SK-N-SH treated with all-trans-retinoic acid at 6 μM for 48 hours (cell line): ENCODE results near the gene FAF2.

Source experiments
- ATAC-seq: fragments of 200-7000 bp; cut with Tn5 transposase; 3 replicates; pipeline ENCODE4 v1.9.1; 2020; ENCODE audit warnings: mild to moderate bottlenecking, moderate library complexity
- BACH2 ChIP-seq: fragments of 250-450 bp; sonication (Bioruptor Pico); IDR thresholded peaks from 2 replicates; pipeline ENCODE4 v1.9.0; 2021; ENCODE audit warnings: mild to moderate bottlenecking, borderline replicate concordance
- CREB5 ChIP-seq: fragments of 250-450 bp; sonication (Bioruptor Pico); IDR thresholded peaks from 2 replicates; pipeline ENCODE4 v1.5.1; 2020; ENCODE audit warnings: low read depth, mild to moderate bottlenecking, moderate library complexity
- CSRNP3 ChIP-seq: fragments of 250-450 bp; sonication (Bioruptor Pico); IDR thresholded peaks from 2 replicates; pipeline ENCODE4 v1.5.1; 2021; ENCODE audit warnings: mild to moderate bottlenecking, moderate library complexity
- GLIS3 ChIP-seq: fragments of 250-450 bp; sonication (Bioruptor Pico); IDR thresholded peaks from 2 replicates; pipeline ENCODE4 v1.5.0; 2020; ENCODE audit warnings: mild to moderate bottlenecking, moderate library complexity
- ISL1 ChIP-seq: fragments of 250-450 bp; sonication (Bioruptor Pico); IDR thresholded peaks from 2 replicates; pipeline ENCODE4 v2.1.2; 2022; ENCODE audit warnings: mild to moderate bottlenecking, moderate library complexity
- OSR1 ChIP-seq: fragments of 250-450 bp; sonication (Bioruptor Pico); IDR thresholded peaks from 2 replicates; pipeline ENCODE4 v1.8.0; 2022; ENCODE audit warnings: moderate library complexity, mild to moderate bottlenecking, inconsistent platforms
- PATZ1 ChIP-seq: fragments of 250-450 bp; sonication (Bioruptor Pico); IDR thresholded peaks from 2 replicates; pipeline ENCODE4 v1.8.0; 2020; ENCODE audit warnings: mild to moderate bottlenecking, moderate library complexity, borderline replicate concordance
- POU6F1 ChIP-seq: fragments of 250-450 bp; sonication (Bioruptor Pico); IDR thresholded peaks from 2 replicates; pipeline ENCODE4 v1.8.0; 2021; ENCODE audit warnings: low read depth, mild to moderate bottlenecking, moderate library complexity, borderline replicate concordance
- PPARA ChIP-seq: fragments of 250-450 bp; sonication (Bioruptor Pico); IDR thresholded peaks from 2 replicates; pipeline ENCODE4 v1.5.0; 2020; ENCODE audit warnings: mild to moderate bottlenecking, borderline replicate concordance
- RARB ChIP-seq: fragments of 250-450 bp; sonication (Bioruptor Pico); IDR thresholded peaks from 2 replicates; pipeline ENCODE4 v1.8.0; 2021; ENCODE audit warnings: mild to moderate bottlenecking, moderate library complexity
- SNAI2 ChIP-seq: fragments of 250-450 bp; sonication (Bioruptor Pico); IDR thresholded peaks from 2 replicates; pipeline ENCODE4 v1.5.0; 2020; ENCODE audit warnings: mild to moderate bottlenecking, moderate library complexity
- TCF4 ChIP-seq: fragments of 250-450 bp; sonication (Bioruptor Pico); IDR thresholded peaks from 2 replicates; pipeline ENCODE4 v1.8.0; 2021; ENCODE audit warnings: mild to moderate bottlenecking, moderate library complexity, borderline replicate concordance
- TSHZ2 ChIP-seq: fragments of 250-450 bp; sonication (Bioruptor Pico); IDR thresholded peaks from 2 replicates; pipeline ENCODE4 v1.5.0; 2020; ENCODE audit warnings: mild to moderate bottlenecking, moderate library complexity
- ZC3H10 ChIP-seq: fragments of 250-450 bp; sonication (Bioruptor Pico); IDR thresholded peaks from 2 replicates; pipeline ENCODE4 v1.5.1; 2021; ENCODE audit warnings: mild to moderate bottlenecking, moderate library complexity
- ZFP3 ChIP-seq: fragments of 250-450 bp; sonication (Bioruptor Pico); IDR thresholded peaks from 2 replicates; pipeline ENCODE4 v1.5.0; 2020; ENCODE audit warnings: mild to moderate bottlenecking, moderate library complexity
- ZFP30 ChIP-seq: fragments of 450-650 bp; formaldehyde crosslinking; IDR thresholded peaks from 2 replicates; pipeline ENCODE4 v1.5.0; 2022; ENCODE audit warnings: mild to moderate bottlenecking, moderate library complexity
- ZNF565 ChIP-seq: fragments of 450-650 bp; formaldehyde crosslinking; conservative IDR thresholded peaks from 2 replicates; pipeline ENCODE4 v1.5.0; 2020; ENCODE audit warnings: low read depth, mild to moderate bottlenecking, moderate library complexity
- ZNF8 ChIP-seq: fragments of 450-650 bp; formaldehyde crosslinking; IDR thresholded peaks from 2 replicates; pipeline ENCODE4 v1.5.0; 2020; ENCODE audit warnings: mild to moderate bottlenecking, moderate library complexity

FAF2 gene

GRCh38 chr5:176412517-176413254 lies 35.5 kb upstream of the FAF2 start (continued):
- TF ChIP-seq TSHZ2 (CRISPR knock-in tag), result no peak
- TF ChIP-seq PATZ1 (CRISPR knock-in tag), result no peak
- TF ChIP-seq BACH2 (CRISPR knock-in tag), result no peak
- no peak for TF ChIP-seq TCF4 (CRISPR knock-in tag)
- TF ChIP-seq CREB5 (CRISPR knock-in tag), result no peak
- no peak for TF ChIP-seq OSR1 (CRISPR knock-in tag)
- no peak for TF ChIP-seq ZNF565
- TF ChIP-seq, all 23 proteins: peak for 0

- no peak for ATAC-seq
- no peak for TF ChIP-seq POU6F1 (CRISPR knock-in tag)
- no peak for TF ChIP-seq TCF4 (CRISPR knock-in tag)
- no peak for TF ChIP-seq BACH2 (CRISPR knock-in tag)
- no peak for TF ChIP-seq PPARA (CRISPR knock-in tag)
- TF ChIP-seq CSRNP3 (CRISPR knock-in tag), result no peak
- TF ChIP-seq GLIS3, result no peak
- no peak for TF ChIP-seq ZFP3
- TF ChIP-seq PATZ1 (CRISPR knock-in tag), result no peak
- no peak for TF ChIP-seq CREB5 (CRISPR knock-in tag)
- no peak for TF ChIP-seq RARB (CRISPR knock-in tag)
- no peak for TF ChIP-seq ISL1 (CRISPR knock-in tag)
- TF ChIP-seq SNAI2 (CRISPR knock-in tag), result no peak
- TF ChIP-seq ZNF8 (CRISPR knock-in tag), result no peak
- no peak for TF ChIP-seq ZFP30 (CRISPR knock-in tag)
- no peak for TF ChIP-seq TSHZ2 (CRISPR knock-in tag)
- no peak for TF ChIP-seq ZNF565
- TF ChIP-seq OSR1 (CRISPR knock-in tag), result no peak
- no peak for TF ChIP-seq ZC3H10 (CRISPR knock-in tag)
- TF ChIP-seq, all 23 proteins: peak for 0
These were observed 35.0 kb upstream of the FAF2 start for GRCh38 chr5:176413255-176413565.
